SU-DHL-6 (cell line): Measurements from ENCODE around the gene ABCC4.

Experiments used
- EZH2phosphoT487 ChIP-seq: fragments of 200-600 bp; sonication (generic), shearing (Covaris generic); conservative IDR thresholded peaks from 2 replicates; pipeline ENCODE4 v1.6.1; 2018; ENCODE audit warnings: mild to moderate bottlenecking, antibody characterized with exemption, low read length, moderate library complexity, mixed read lengths
- TF ChIP-seq, protein P1 (sequence below): fragments of 200-600 bp; sonication (generic); IDR thresholded peaks from one replicate; pipeline ENCODE4 v1.5.1; 2017; ENCODE audit warnings: antibody characterized with exemption, mild to moderate bottlenecking, low read length, moderate library complexity; ENCODE audit not compliant: insufficient read depth, poor library complexity, severe bottlenecking

- TF ChIP-seq, protein P1, sequence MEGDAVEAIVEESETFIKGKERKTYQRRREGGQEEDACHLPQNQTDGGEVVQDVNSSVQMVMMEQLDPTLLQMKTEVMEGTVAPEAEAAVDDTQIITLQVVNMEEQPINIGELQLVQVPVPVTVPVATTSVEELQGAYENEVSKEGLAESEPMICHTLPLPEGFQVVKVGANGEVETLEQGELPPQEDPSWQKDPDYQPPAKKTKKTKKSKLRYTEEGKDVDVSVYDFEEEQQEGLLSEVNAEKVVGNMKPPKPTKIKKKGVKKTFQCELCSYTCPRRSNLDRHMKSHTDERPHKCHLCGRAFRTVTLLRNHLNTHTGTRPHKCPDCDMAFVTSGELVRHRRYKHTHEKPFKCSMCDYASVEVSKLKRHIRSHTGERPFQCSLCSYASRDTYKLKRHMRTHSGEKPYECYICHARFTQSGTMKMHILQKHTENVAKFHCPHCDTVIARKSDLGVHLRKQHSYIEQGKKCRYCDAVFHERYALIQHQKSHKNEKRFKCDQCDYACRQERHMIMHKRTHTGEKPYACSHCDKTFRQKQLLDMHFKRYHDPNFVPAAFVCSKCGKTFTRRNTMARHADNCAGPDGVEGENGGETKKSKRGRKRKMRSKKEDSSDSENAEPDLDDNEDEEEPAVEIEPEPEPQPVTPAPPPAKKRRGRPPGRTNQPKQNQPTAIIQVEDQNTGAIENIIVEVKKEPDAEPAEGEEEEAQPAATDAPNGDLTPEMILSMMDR: no peak
- TF ChIP-seq EZH2phosphoT487: no peak
Observed at GRCh38 chr13:95159458-95159857, 141.8 kb downstream of the ABCC4 start.
